Keratinocyte (primary cell): ENCODE results near the gene NHSL2.

ENCODE experiments used
- EZH2 ChIP-seq: IDR thresholded peaks from one replicate; pipeline ENCODE4 v1.6.1; 2012; ENCODE audit warnings: inconsistent platforms, mild to moderate bottlenecking, low read length, moderate library complexity
- TF ChIP-seq, protein P1 (sequence below), 3 experiments: IDR thresholded peaks in 1 of 3; conservative IDR thresholded peaks in 1 of 3; optimal IDR thresholded peaks in 1 of 3; 2 replicates in 2 of 3; 3 replicates in 1 of 3; pipeline versions ENCODE3 to v1.5.1; 2011; ENCODE audit warnings: low read length in 3 of 3, mild to moderate bottlenecking in 3 of 3, moderate library complexity in 2 of 3, control low read depth in 1 of 3, inconsistent platforms in 1 of 3; ENCODE audit not compliant: insufficient read depth in 2 of 3; ENCODE audit errors: extremely low read depth in 1 of 3

GRCh38 chrX:71906144-71906543 lies 4.5 kb upstream of the NHSL2 start:
- no peak for TF ChIP-seq EZH2
- TF ChIP-seq, protein P1, sequence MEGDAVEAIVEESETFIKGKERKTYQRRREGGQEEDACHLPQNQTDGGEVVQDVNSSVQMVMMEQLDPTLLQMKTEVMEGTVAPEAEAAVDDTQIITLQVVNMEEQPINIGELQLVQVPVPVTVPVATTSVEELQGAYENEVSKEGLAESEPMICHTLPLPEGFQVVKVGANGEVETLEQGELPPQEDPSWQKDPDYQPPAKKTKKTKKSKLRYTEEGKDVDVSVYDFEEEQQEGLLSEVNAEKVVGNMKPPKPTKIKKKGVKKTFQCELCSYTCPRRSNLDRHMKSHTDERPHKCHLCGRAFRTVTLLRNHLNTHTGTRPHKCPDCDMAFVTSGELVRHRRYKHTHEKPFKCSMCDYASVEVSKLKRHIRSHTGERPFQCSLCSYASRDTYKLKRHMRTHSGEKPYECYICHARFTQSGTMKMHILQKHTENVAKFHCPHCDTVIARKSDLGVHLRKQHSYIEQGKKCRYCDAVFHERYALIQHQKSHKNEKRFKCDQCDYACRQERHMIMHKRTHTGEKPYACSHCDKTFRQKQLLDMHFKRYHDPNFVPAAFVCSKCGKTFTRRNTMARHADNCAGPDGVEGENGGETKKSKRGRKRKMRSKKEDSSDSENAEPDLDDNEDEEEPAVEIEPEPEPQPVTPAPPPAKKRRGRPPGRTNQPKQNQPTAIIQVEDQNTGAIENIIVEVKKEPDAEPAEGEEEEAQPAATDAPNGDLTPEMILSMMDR (optimal IDR thresholded peaks at IDR 0.05 in 1 of 3, IDR thresholded peaks at IDR 0.05 in 1 of 3, conservative IDR thresholded peaks at IDR 0.05 in 1 of 3; ENCODE audit: extremely low read depth in 1 of 3, insufficient read depth in 2 of 3, low read length in 3 of 3), result no peak
